Epithelial cell of proximal tubule (primary cell): Measurements from ENCODE around the gene SYNE3. TPM values are rescaled to one million over a fixed set of nuclear protein-coding genes. Genes with fewer than 3 reads are reported as not detected.

ENCODE experiments used
- DNase-seq: peaks from one replicate; pipeline ENCODE4 v3.0.0-alpha.2; 2011; ENCODE audit warnings: low read depth
- H3K4me3 ChIP-seq: 2 replicates; pipeline ENCODE4 v1.5.1; 2011; ENCODE audit warnings: low read depth, mild to moderate bottlenecking, low read length
- total RNA-seq: library from RNA; depleted of rRNA; stranded (reverse); fragments of >200 nt; gene quantifications from 2 replicates; pipeline ENCODE4 v1.2.3, GENCODE V29; 2015
- TF ChIP-seq, protein P1 (sequence below): conservative IDR thresholded peaks from 2 replicates; pipeline ENCODE4 v1.5.1; 2012; ENCODE audit warnings: low read depth, mild to moderate bottlenecking, low read length

The SYNE3 gene
- total RNA-seq, 1 donor from 2014 or later, result not detected

DNA sequence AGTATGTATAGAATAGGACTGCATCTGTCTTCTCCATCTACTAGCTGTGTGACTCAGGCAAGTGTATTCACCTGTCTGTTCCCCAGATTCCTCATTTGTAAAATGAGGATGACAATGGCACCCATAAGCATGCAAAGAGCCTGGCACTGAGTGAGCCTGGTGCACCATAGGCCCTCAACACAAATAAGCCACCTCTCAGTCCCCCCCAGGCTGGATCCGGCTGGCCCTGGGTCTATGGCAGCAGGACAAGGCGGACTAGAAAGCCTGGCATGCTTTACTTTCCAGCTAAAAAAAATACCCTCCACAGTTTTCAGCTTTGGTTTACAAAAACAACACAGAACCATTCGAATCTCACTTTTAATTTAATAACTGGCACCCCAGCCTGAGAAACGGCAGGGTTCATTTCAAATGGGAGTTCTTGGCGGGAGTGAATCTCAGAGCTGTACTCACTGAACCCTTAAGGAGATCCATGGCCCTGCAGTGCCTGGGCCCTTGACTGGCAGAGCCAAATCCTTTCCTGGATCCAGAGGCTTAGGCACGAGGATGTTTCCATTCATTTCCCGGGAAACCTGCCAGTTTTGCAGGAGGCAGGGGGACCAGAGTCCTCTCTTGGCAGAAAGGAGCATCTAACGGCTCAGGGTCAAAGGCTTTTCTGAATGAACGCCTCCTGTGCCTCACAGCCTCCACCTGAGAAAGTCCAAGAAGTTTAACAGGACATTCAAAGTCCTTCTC is 17.7 kb downstream of the SYNE3 start:
- DNase-seq, result no peak
- TF ChIP-seq, protein P1, sequence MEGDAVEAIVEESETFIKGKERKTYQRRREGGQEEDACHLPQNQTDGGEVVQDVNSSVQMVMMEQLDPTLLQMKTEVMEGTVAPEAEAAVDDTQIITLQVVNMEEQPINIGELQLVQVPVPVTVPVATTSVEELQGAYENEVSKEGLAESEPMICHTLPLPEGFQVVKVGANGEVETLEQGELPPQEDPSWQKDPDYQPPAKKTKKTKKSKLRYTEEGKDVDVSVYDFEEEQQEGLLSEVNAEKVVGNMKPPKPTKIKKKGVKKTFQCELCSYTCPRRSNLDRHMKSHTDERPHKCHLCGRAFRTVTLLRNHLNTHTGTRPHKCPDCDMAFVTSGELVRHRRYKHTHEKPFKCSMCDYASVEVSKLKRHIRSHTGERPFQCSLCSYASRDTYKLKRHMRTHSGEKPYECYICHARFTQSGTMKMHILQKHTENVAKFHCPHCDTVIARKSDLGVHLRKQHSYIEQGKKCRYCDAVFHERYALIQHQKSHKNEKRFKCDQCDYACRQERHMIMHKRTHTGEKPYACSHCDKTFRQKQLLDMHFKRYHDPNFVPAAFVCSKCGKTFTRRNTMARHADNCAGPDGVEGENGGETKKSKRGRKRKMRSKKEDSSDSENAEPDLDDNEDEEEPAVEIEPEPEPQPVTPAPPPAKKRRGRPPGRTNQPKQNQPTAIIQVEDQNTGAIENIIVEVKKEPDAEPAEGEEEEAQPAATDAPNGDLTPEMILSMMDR, result no peak
- H3K4me3 ChIP-seq, result no peak overlapping the region

DNA sequence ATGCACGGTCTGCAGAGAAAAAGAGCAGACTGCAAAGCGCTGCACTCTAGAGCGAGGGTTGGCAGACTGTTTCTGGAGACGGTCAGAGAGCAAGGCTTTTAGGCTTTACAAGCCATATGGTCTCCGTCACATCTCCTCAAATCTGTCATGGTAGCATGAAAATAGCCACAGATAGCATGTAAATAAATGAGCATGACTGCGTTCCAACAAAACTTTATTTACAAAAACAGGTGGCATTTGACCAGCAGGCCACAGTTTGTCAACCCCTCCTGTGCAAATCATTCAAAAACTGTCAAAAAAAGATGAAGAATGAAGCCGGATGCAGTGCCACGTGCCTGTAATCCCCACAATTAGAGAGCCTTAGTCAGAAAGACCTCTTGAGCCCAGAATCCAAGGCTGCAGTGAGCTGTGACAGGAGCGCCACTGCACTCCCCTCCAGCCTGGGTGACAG is 18.9 kb downstream of the SYNE3 start:
- H3K4me3 ChIP-seq, result no peak overlapping the region
- TF ChIP-seq, protein P1, result no peak
- no peak for DNase-seq

DNA sequence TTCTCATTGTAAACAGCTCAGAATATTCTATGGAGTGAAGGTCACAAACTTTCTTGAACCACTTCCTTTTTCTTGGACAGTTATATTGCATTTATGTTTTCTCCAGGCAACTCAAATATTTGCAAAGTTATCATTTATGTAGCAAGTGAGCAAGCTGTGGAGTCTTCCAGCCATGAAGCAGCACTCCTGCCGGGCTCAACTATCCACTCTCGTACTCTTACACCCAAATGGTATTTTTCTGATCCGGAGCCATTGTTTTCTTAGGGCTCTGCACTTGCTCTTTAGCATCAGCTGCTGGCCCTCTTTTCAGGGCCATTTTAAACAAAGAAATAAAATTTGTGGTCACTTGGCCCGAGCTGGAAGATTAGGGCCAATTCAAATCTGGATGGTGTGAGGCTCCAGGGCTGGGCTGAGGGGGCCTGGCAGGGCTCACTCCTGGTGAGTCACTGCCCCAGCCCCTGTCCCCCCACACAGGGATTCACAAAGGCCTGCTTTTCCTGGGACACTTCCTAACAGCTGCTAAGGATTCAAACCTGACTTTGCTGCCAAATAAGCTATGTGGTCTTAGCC is 19.7 kb downstream of the SYNE3 start:
- no peak for DNase-seq
- TF ChIP-seq, protein P1, result no peak
- no peak overlapping the region for H3K4me3 ChIP-seq

DNA sequence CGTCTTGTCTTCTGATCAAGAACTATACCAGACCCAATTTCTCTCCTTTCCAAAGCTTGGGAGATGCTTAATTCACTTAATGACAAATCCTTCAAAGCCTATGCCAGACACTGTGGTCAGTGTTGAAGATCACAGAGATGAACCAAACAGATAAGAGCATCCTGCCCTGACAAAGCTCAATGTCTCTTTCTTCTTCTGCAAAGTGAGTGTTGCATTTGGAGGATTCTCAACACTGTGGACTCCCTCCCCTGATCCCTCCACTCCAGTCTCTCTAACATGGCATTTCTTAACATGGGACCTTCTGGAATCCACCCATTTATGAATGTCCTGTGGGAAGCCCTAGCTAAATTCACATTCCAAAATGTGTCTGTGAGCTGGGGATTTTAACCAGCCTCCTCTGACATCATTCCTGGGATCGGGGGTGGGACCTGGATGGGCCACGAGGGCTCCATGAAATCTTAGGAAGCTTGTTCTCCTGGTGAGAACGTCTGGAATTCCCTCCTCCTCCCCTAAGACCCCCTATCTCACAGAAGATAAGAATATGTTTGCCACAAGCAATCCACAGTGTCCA is 20.3 kb downstream of the SYNE3 start:
- TF ChIP-seq, protein P1, result no peak
- DNase-seq, result no peak
- no peak overlapping the region for H3K4me3 ChIP-seq

DNA sequence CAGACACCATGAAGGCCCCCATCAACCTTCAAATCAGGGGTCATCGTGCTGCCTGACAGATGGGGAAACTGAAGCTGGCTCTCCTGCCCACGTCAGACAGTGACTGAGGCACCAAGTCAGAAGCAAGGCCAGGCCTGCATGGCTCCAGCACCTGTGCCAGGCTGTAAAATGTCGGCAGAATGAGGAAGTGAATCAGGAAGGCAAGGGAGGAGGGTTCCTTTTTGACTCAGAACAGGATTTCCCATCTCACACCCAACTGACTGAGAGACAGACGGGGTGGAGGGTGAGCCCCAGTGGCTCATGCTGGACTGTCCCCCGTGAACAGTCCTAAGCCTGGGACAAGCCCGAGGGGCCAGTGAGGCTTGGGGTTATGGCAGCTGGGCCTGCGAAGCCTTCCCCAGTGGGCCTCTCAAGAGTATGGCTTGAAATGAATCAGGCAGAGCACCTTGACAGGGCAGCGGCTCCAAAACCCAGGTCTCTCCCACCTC is 20.9 kb downstream of the SYNE3 start:
- no peak overlapping the region for H3K4me3 ChIP-seq
- DNase-seq, result no peak
- TF ChIP-seq, protein P1, result no peak

DNA sequence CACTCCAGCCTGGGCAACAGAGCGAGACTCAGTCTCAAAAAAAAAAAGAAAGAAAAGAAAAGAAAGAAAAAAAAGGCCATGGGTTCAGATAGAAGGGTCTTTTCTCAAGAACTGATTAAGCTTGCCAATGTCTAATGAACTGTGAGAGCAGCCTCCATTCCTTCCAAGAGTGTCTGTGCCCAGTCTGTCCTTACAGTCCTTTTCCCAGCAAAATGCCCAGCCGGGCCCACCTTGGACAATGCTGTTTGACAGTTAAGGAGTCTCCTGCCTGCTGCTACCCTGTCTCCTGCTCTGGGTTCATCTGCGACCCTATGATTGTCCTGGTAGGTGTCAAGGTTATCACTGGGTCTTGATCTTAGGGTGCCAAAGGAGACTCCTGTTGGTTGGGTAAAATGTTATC is 21.4 kb downstream of the SYNE3 start:
- TF ChIP-seq, protein P1, result no peak
- H3K4me3 ChIP-seq, result no peak overlapping the region
- DNase-seq, result no peak
